Amygdala (tissue), 56 donors: Measurements from ENCODE around the gene SRP9.
A peak's percentile ranks its signal among the peaks of the same experiment; 100 is the strongest.
"Not testable (repeated sequence)": the region's sequence is repeated elsewhere in the genome, so short reads cannot be mapped to it uniquely, and the experiment has no call there.

Source experiments
- DNase-seq, 56 donors: peaks; one replicate each; lab custom pipeline; 2025; lab: John Stamatoyannopoulos, UW

The SRP9 gene

GRCh38 chr1:225772323-225772768 is 5.3 kb upstream of the SRP9 start:
- peak in 51 of 56 donors; percentile 15 to 87 (median 62) for DNase-seq

- DNase-seq: no peak
Observed at GRCh38 chr1:225772848-225773247, 4.8 kb upstream of the SRP9 start.

GRCh38 chr1:225774281-225775147 is 3.1 kb upstream of the SRP9 start:
- DNase-seq: no peak

GRCh38 chr1:225776294-225776693 is 1.3 kb upstream of the SRP9 start:
- no peak for DNase-seq

- no peak for DNase-seq
Observed at GRCh38 chr1:225777058-225777582, 506 bp upstream of the SRP9 start.

GRCh38 chr1:225778337-225778669 is 677 bp downstream of the SRP9 start:
- DNase-seq: no peak

GRCh38 chr1:225779165-225779564 is 1.5 kb downstream of the SRP9 start:
- DNase-seq: not testable (repeated sequence)

- DNase-seq: no peak
Observed at GRCh38 chr1:225780134-225780533, 2.5 kb downstream of the SRP9 start.

GRCh38 chr1:225780630-225781029 is 3.0 kb downstream of the SRP9 start:
- DNase-seq: no peak

- DNase-seq: not testable (repeated sequence)
Observed at GRCh38 chr1:225789142-225789541, 11.5 kb downstream of the SRP9 start.

- DNase-seq: no peak
Observed at GRCh38 chr1:225794954-225795353, 17.3 kb downstream of the SRP9 start.

- not testable (repeated sequence) for DNase-seq
Observed at GRCh38 chr1:225796097-225796496, 18.5 kb downstream of the SRP9 start.

- DNase-seq: not testable (repeated sequence)
Observed at GRCh38 chr1:225801146-225801545, 23.5 kb downstream of the SRP9 start.

- no peak for DNase-seq
Observed at GRCh38 chr1:225806249-225806648, 28.6 kb downstream of the SRP9 start.

GRCh38 chr1:225806736-225807135 is 29.1 kb downstream of the SRP9 start:
- not testable (repeated sequence) for DNase-seq

- no peak for DNase-seq
Observed at GRCh38 chr1:225808136-225808535, 30.5 kb downstream of the SRP9 start.

GRCh38 chr1:225809842-225810578 is 32.4 kb downstream of the SRP9 start, which contains the start of gene EPHX1:
EPHX1 (plus strand) TSS chr1:225810124; CDS start chr1:225828730, 18,606 bp downstream.
- DNase-seq: peak in 54 of 56 donors; percentile 22 to 87 (median 73)

- peak in 2 of 56 donors; percentile 15 to 31 for DNase-seq
Observed at GRCh38 chr1:225810579-225811538, 33.2 kb downstream of the SRP9 start.

GRCh38 chr1:225811622-225812487 is 34.2 kb downstream of the SRP9 start:
- DNase-seq: peak in 3 of 56 donors; percentile 16 to 32 (median 21)
